Measurements from ENCODE around the gene GPRIN2.

GPRIN2 gene

GRCh38 chr10:46546591-46547540 is 9.6 kb downstream of the GPRIN2 start:
- Histone ChIP-seq H3K9me3 (ENCODE audit: insufficient read depth, low read length) (no peaks in the 10 kb centered on the region), H3K4me3 (ENCODE audit: insufficient read length, low read depth) (no peak overlapping the region), H3K9ac (ENCODE audit: insufficient read length, low read depth) (no peak overlapping the region), H3K27me3 (ENCODE audit: insufficient read depth, insufficient read length) (no peaks in the 10 kb centered on the region), H3K4me1 (ENCODE audit: insufficient read depth, insufficient read length) (peaks cover 8% of the 10 kb centered on the region), H3K36me3 (ENCODE audit: insufficient read depth, insufficient read length, low read length) (peaks cover 13% of the 10 kb centered on the region)
- no peak for TF ChIP-seq SUZ12 (IDR thresholded peaks at IDR 0.05; ENCODE audit: extremely low read depth, insufficient read depth, insufficient read length)
- no peak for TF ChIP-seq YY1 (IDR thresholded peaks at IDR 0.05; ENCODE audit: insufficient read depth, insufficient read length)
- TF ChIP-seq ZNF274 (IDR thresholded peaks at IDR 0.05; ENCODE audit: low read depth, low read length), result no peak
- DNase-seq (ENCODE audit: low read depth, low spot score), result no peak

DNA sequence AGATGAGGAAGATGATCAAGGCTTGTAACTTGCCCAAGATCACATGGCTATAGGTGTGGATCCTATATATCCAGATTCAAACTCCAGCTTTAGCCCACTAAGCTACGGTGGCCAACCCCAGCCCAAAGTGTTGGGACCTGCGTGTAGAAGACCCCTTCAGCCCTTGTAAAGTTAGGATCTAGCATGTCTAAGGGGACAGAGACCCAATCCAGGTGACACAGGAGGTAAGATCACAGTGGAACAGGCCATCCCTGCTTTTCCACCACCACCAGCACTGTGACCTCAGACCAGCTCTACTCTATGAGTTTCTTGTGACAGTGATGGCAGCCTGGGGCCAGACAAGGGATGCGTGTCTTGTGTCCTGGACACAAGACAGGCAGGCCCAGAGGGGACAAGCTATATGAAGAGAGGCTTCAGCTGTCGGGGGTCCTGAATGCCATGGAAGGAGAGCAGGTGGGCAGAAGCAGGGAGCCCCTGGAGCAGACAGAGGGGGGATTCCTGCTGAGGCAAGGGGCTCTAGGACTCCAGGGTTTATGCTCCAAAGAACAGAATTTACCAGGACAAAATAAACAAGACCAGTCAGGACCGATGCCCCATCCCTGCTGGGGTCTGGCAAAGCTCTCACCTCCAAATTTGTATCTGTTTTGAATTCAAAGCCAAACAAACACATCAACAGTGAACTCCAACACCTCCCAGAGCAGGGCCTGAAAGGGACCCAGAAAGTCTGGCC is 10.4 kb downstream of the GPRIN2 start:
- TF ChIP-seq ZNF274 (IDR thresholded peaks at IDR 0.05; ENCODE audit: low read depth, low read length), result no peak
- no peak for TF ChIP-seq SUZ12 (IDR thresholded peaks at IDR 0.05; ENCODE audit: extremely low read depth, insufficient read depth, insufficient read length)
- no peak for TF ChIP-seq YY1 (IDR thresholded peaks at IDR 0.05; ENCODE audit: insufficient read depth, insufficient read length)
- no peaks in the 10 kb centered on the region for H3K9me3 ChIP-seq (ENCODE audit: insufficient read depth, low read length)
- H3K27me3 ChIP-seq (ENCODE audit: insufficient read depth, insufficient read length), result no peaks in the 10 kb centered on the region
- peaks cover 11% of the 10 kb centered on the region for H3K36me3 ChIP-seq (ENCODE audit: insufficient read depth, insufficient read length, low read length)
- H3K4me3 ChIP-seq (ENCODE audit: insufficient read length, low read depth), result no peak overlapping the region
- H3K4me1 ChIP-seq (ENCODE audit: insufficient read depth, insufficient read length), result peaks cover 8% of the 10 kb centered on the region
- no peak for DNase-seq (ENCODE audit: low read depth, low spot score)
- H3K9ac ChIP-seq (ENCODE audit: insufficient read length, low read depth), result no peak overlapping the region

GRCh38 chr10:46544989-46545791 is 11.3 kb downstream of the GPRIN2 start:
- H3K4me1 ChIP-seq (ENCODE audit: insufficient read depth, insufficient read length), result peaks cover 12% of the 10 kb centered on the region
- TF ChIP-seq SUZ12 (IDR thresholded peaks at IDR 0.05; ENCODE audit: extremely low read depth, insufficient read depth, insufficient read length) (no peak), YY1 (IDR thresholded peaks at IDR 0.05; ENCODE audit: insufficient read depth, insufficient read length) (no peak)
- H3K9me3 ChIP-seq (ENCODE audit: insufficient read depth, low read length), result no peaks in the 10 kb centered on the region
- no peak overlapping the region for H3K9ac ChIP-seq (ENCODE audit: insufficient read length, low read depth)
- no peak for DNase-seq (ENCODE audit: low read depth, low spot score)
- H3K27me3 ChIP-seq (ENCODE audit: insufficient read depth, insufficient read length), result no peaks in the 10 kb centered on the region
- peaks cover 8% of the 10 kb centered on the region for H3K36me3 ChIP-seq (ENCODE audit: insufficient read depth, insufficient read length, low read length)
- H3K4me3 ChIP-seq (ENCODE audit: insufficient read length, low read depth), result no peak overlapping the region

GRCh38 chr10:46543466-46544377 is 12.7 kb downstream of the GPRIN2 start:
- peaks cover 13% of the 10 kb centered on the region for H3K4me1 ChIP-seq (ENCODE audit: insufficient read depth, insufficient read length)
- H3K9ac ChIP-seq (ENCODE audit: insufficient read length, low read depth), result no peak overlapping the region
- H3K4me3 ChIP-seq (ENCODE audit: insufficient read length, low read depth), result no peak overlapping the region
- H3K9me3 ChIP-seq (ENCODE audit: insufficient read depth, low read length), result no peaks in the 10 kb centered on the region
- no peak for DNase-seq (ENCODE audit: low read depth, low spot score)
- no peaks in the 10 kb centered on the region for H3K27me3 ChIP-seq (ENCODE audit: insufficient read depth, insufficient read length)
- TF ChIP-seq SUZ12 (IDR thresholded peaks at IDR 0.05; ENCODE audit: extremely low read depth, insufficient read depth, insufficient read length), result no peak
- no peak for TF ChIP-seq YY1 (IDR thresholded peaks at IDR 0.05; ENCODE audit: insufficient read depth, insufficient read length)
- no peak for TF ChIP-seq ZNF274 (IDR thresholded peaks at IDR 0.05; ENCODE audit: low read depth, low read length)
- H3K36me3 ChIP-seq (ENCODE audit: insufficient read depth, insufficient read length, low read length), result peaks cover 3% of the 10 kb centered on the region

- TF ChIP-seq ZNF274 (IDR thresholded peaks at IDR 0.05; ENCODE audit: low read depth, low read length) (no peak), YY1 (IDR thresholded peaks at IDR 0.05; ENCODE audit: insufficient read depth, insufficient read length) (no peak), SUZ12 (IDR thresholded peaks at IDR 0.05; ENCODE audit: extremely low read depth, insufficient read depth, insufficient read length) (no peak)
- no peak for DNase-seq (ENCODE audit: low read depth, low spot score)
- H3K36me3 ChIP-seq (ENCODE audit: insufficient read depth, insufficient read length, low read length), result peaks cover 3% of the 10 kb centered on the region
- H3K27me3 ChIP-seq (ENCODE audit: insufficient read depth, insufficient read length), result no peaks in the 10 kb centered on the region
- H3K4me3 ChIP-seq (ENCODE audit: insufficient read length, low read depth), result no peak overlapping the region
- peaks cover 13% of the 10 kb centered on the region for H3K4me1 ChIP-seq (ENCODE audit: insufficient read depth, insufficient read length)
- no peak overlapping the region for H3K9ac ChIP-seq (ENCODE audit: insufficient read length, low read depth)
- H3K9me3 ChIP-seq (ENCODE audit: insufficient read depth, low read length), result no peaks in the 10 kb centered on the region
Measured at GRCh38 chr10:46542567-46543465, 13.6 kb downstream of the GPRIN2 start.

All from NT2/D1 (cell line).